ENCODE data around the gene TMEM163.

Gene TMEM163

DNA sequence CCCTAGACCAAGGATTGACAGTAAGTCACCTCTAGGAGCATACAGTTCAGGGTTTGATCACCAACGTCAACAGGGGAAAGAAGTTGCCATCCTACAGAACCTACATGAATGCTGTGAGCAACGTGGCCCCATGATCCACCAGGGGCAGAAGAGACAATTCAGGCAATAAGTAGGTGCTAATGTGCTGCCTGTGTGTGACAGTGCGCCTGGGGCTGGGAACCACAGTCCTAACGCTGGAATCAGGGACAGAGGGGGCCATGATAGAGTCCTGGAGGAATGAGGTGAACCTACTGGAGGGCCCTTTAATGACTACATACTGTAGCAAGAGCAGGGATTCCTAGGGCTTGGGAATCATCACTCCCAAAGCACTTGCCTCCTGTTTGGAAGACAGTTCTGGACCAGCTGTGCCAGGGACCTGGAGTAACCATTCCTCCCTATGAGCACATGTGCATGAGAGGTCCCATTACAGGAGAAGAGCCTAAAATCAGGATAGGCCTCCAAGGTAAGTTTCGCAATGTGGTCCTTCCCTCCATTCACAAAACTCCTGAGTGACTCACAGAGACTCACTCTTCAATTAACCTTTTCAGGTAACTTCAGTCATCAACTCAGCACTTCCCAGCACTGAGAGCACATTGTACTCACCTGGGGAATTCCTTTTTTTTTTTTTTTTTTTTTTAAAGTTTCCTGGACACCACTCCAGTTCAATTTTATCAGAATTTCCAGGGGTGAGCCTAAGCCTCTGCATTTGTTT, 214.0 kb downstream of the TMEM163 start:
- ChIA-PET CTCF (no interaction called here), POLR2A (no interaction called here)
- Histone ChIP-seq H3K27ac (ENCODE audit: extremely low read depth, low read depth, low read length) (no peak overlapping the region), H3K36me3 (ENCODE audit: control insufficient read depth in 2 of 2, insufficient read depth in 1 of 2, low read length in 2 of 2) (no peaks in the 10 kb centered on the region), H3K4me1 (ENCODE audit: control insufficient read depth, insufficient read depth, low read length) (no peaks in the 10 kb centered on the region), H3K4me3 (ENCODE audit: low read depth, low read length) (no peak overlapping the region), H3K9me3 (ENCODE audit: control insufficient read depth, insufficient read depth, low read depth, low read length) (no peaks in the 10 kb centered on the region)
- TF ChIP-seq ZFP37 (tag by site-specific recombination; IDR thresholded peaks at IDR 0.05) (no peak), ZNF121 (tag by site-specific recombination; IDR thresholded peaks at IDR 0.05) (no peak), ZNF366 (tag by site-specific recombination; conservative IDR thresholded peaks at IDR 0.05) (no peak), ZNF654 (tag by site-specific recombination; IDR thresholded peaks at IDR 0.05; ENCODE audit: low read depth) (no peak), SP7 (tag by site-specific recombination; IDR thresholded peaks at IDR 0.05) (no peak), ZNF223 (tag by site-specific recombination; IDR thresholded peaks at IDR 0.05) (no peak), ZNF426 (tag by site-specific recombination; IDR thresholded peaks at IDR 0.05) (no peak), ZNF624 (tag by site-specific recombination; IDR thresholded peaks at IDR 0.05) (no peak), ZNF114 (tag by site-specific recombination; IDR thresholded peaks at IDR 0.05) (no peak), ZNF560 (tag by site-specific recombination; IDR thresholded peaks at IDR 0.05; ENCODE audit: borderline replicate concordance) (no peak), ZNF621 (tag by site-specific recombination; IDR thresholded peaks at IDR 0.05) (no peak), ZNF76 (tag by site-specific recombination; IDR thresholded peaks at IDR 0.05; ENCODE audit: borderline replicate concordance, low read depth) (no peak), ZNF555 (tag by site-specific recombination; conservative IDR thresholded peaks at IDR 0.05) (no peak), ZNF701 (tag by site-specific recombination; IDR thresholded peaks at IDR 0.05) (no peak), ZXDB (tag by site-specific recombination; IDR thresholded peaks at IDR 0.05) (no peak), GLIS1 (tag by site-specific recombination; IDR thresholded peaks at IDR 0.05) (no peak)
- TF ChIP-seq, protein P1, sequence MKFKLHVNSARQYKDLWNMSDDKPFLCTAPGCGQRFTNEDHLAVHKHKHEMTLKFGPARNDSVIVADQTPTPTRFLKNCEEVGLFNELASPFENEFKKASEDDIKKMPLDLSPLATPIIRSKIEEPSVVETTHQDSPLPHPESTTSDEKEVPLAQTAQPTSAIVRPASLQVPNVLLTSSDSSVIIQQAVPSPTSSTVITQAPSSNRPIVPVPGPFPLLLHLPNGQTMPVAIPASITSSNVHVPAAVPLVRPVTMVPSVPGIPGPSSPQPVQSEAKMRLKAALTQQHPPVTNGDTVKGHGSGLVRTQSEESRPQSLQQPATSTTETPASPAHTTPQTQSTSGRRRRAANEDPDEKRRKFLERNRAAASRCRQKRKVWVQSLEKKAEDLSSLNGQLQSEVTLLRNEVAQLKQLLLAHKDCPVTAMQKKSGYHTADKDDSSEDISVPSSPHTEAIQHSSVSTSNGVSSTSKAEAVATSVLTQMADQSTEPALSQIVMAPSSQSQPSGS (tag by site-specific recombination; IDR thresholded peaks at IDR 0.05; ENCODE audit: low read depth) = no peak
- TF ChIP-seq, protein P2, sequence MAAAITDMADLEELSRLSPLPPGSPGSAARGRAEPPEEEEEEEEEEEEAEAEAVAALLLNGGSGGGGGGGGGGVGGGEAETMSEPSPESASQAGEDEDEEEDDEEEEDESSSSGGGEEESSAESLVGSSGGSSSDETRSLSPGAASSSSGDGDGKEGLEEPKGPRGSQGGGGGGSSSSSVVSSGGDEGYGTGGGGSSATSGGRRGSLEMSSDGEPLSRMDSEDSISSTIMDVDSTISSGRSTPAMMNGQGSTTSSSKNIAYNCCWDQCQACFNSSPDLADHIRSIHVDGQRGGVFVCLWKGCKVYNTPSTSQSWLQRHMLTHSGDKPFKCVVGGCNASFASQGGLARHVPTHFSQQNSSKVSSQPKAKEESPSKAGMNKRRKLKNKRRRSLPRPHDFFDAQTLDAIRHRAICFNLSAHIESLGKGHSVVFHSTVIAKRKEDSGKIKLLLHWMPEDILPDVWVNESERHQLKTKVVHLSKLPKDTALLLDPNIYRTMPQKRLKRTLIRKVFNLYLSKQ (tag by site-specific recombination; IDR thresholded peaks at IDR 0.05; ENCODE audit: borderline replicate concordance) = no peak
- TF ChIP-seq, protein P3, sequence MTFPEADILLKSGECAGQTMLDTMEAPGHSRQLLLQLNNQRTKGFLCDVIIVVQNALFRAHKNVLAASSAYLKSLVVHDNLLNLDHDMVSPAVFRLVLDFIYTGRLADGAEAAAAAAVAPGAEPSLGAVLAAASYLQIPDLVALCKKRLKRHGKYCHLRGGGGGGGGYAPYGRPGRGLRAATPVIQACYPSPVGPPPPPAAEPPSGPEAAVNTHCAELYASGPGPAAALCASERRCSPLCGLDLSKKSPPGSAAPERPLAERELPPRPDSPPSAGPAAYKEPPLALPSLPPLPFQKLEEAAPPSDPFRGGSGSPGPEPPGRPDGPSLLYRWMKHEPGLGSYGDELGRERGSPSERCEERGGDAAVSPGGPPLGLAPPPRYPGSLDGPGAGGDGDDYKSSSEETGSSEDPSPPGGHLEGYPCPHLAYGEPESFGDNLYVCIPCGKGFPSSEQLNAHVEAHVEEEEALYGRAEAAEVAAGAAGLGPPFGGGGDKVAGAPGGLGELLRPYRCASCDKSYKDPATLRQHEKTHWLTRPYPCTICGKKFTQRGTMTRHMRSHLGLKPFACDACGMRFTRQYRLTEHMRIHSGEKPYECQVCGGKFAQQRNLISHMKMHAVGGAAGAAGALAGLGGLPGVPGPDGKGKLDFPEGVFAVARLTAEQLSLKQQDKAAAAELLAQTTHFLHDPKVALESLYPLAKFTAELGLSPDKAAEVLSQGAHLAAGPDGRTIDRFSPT (tag by site-specific recombination; IDR thresholded peaks at IDR 0.05) = no peak
- TF ChIP-seq, protein P4, sequence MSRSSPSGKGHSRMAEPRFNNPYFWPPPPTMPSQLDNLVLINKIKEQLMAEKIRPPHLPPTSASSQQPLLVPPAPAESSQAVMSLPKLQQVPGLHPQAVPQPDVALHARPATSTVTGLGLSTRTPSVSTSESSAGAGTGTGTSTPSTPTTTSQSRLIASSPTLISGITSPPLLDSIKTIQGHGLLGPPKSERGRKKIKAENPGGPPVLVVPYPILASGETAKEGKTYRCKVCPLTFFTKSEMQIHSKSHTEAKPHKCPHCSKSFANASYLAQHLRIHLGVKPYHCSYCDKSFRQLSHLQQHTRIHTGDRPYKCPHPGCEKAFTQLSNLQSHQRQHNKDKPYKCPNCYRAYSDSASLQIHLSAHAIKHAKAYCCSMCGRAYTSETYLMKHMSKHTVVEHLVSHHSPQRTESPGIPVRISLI (tag by site-specific recombination; IDR thresholded peaks at IDR 0.05) = no peak
